Uterus (tissue), 2 donors: ENCODE data around the gene ZNF837.

Source experiments
- CTCF ChIP-seq, 4 experiments: fragments of 200-600 bp in 2 of 4; fragments of 450-650 bp in 2 of 4; sonication (generic) in 2 of 4; IDR thresholded peaks; one replicate each; pipeline ENCODE4 v1.5.1; 2016 to 2019; ENCODE audit warnings: antibody characterized with exemption in 4 of 4, mild to moderate bottlenecking in 2 of 4, moderate library complexity in 1 of 4
- POLR2A ChIP-seq, 2 donors: fragments of 450-650 bp; IDR thresholded peaks; one replicate each; pipeline ENCODE4 v1.6.1; 2016; ENCODE audit warnings: antibody characterized with exemption in 2 of 2, mild to moderate bottlenecking in 1 of 2, moderate library complexity in 1 of 2

GRCh38 chr19:58364146-58364545 is 16.7 kb downstream of the ZNF837 start:
- TF ChIP-seq CTCF (IDR thresholded peaks at IDR 0.05) = no peak
- no peak for TF ChIP-seq POLR2A (IDR thresholded peaks at IDR 0.05)
